CD4-positive, alpha-beta T cell treated with Interleukin-4 for 1 hour (primary cell): ENCODE measurements around the gene DCHS1.

Source experiments
- DNase-seq, 2 donors: peaks; one replicate each; pipeline ENCODE4 v3.0.0-alpha.2; 2020 to 2022

The DCHS1 gene

GRCh38 chr11:6586434-6587359, 68.9 kb downstream of the DCHS1 start:
- no peak for DNase-seq

GRCh38 chr11:6584528-6584927, 71.1 kb downstream of the DCHS1 start:
- no peak for DNase-seq

DNA sequence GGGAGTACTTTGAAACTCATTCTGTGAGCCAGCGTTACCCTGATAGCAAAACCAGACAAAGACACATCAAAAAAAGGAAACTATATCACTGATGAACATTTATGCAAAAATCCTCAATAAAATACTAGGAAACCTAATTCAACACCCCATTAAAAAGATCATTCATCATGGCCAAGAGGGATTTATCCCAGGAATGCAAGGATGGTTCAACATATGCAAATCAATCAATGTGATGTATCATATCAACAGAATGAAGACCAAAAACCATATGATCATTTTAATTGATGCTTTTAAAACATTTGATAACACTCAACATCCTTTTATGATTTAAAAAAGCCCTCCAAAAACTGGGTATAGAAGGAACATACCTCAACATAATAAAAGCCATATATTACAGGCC, 72.0 kb downstream of the DCHS1 start:
- no peak for DNase-seq

DNA sequence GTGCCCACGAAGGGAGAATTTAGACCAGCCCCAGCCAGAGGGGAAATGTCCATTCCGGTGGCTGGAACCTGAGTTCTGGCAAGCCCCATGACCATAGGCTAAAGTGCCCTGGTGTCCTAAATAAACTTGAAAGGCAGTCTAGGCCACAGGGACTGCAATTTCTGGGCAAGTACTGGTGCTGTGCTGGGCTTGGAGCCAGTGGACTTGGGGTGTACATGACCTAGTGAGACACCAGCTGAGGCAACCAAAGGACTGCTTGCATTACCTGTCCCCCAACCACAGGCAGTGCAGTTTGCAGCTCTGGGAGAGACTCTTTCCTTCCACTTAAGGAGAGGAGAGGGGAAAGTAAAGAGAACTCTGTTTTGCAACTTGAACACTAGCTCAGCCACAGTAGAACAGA, 75.9 kb downstream of the DCHS1 start:
- DNase-seq: no peak

DNA sequence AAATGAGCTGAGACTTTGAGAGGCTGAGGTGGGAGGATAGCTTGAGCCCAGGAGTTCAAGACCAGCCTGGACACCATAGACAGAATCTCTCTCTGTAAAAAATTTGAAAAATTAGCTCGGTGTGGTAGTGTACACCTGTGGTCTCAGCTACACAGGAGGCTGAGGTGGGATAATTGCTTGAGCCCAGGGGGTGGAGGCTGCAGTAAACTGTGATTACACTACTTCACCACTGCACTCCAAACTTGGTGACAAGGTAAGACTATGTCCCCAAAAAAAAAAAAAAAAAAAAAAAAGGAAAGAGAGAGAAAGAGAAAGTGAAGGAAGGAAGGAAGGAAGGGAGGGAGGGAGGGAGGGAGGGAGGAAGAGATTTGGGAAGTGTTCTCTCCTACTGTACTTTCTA, 77.5 kb downstream of the DCHS1 start:
- no peak for DNase-seq

DNA sequence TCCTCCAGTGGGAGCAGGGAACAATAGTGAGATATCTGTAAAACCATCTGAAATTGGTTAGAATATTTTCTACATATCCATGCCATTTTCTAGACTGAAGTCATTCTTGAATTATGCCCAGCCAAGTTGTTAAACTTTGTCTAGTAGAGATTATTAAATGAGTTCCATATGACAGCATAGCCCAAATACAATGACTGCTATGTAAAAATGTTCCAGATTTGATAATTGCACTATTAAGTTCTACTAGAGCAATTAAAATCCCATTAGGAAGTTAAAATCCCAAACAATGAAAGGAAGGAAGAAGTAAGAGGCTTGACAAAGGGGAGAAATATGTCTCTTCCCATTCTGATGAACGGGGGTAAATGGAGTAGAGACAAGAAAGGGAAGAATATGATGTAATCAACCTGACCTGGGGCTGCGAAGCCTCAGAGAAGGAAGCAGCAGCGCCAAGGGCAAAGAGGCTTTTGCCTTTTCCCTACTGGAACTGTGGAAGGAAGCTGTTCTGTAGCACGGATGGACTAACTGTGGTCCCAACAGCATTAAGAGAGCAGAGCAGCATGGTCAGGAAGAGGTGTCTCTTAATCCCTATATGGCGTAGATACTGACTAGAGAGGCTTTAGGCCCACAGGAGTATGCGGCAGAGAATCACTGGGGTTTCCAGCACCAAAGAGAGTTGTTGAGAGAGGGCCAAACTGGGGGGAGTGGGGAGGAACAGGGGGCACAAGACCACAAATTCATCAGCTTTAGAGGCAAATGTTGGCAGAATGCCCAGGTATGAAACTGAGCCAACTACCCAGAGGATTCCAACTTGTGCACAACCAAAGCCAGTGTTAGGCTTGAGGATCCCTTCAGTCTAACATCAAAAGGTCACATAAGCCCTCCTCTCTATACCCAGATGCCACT, 78.9 kb downstream of the DCHS1 start:
- DNase-seq: no peak

DNA sequence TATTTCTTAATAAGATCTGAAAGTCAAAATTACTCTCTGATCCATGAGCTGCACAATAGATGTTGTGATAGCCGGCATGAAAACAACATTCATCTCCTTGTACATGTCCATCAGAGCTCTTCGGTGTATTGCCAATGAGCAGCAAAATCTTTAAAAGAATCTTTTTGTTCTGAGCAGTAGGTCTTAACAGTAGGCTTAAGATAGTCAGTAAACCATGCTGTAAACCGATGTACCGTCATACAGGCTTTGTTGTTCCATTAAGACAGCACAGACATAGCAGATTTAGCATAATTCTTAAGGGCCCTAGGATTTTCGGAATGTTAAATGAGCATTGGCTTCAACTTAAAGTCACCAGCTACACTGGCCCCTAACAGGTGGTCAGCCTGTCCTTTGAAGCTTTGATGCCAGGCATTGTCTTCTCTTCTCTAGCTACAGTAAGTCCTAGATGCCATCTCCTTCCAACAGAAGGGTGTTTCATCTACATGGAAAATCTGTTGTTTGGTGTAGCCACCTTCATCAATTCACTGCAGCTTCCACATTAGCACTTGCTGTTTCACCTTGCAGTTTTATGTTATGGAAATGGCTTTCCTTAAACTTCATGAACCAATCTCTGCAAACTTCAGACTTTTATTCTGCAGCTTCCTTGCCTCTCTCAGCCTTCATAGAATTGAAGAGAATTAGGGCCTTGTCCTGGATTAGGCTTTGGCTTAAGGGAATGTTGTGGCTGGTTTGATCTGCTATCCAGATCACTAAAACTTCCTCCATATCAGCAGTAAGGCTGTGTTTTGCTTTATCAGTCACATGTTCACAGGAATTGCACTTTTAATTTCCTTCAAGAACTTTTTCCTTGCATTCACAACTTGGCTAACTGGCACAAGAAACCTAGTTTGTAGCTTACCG, 80.5 kb downstream of the DCHS1 start:
- DNase-seq: no peak

DNA sequence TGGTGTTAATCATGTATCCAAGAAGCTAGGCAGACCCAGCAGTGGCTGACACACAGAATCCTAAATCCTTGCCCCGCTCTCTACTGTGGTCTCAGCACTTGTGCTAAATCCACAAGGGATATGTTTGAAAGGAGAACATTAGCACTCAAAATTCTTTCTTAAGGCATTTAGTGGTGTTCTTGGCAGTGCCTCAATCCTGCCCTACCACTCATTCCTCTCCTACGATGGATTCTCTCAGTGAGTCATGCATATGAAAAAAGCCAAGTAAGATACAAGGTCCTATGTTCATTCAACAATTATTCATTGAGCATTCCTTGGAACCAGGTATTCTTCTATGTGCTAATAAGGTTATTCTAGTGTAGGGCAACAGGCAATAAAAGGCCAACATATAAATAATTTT, 83.4 kb downstream of the DCHS1 start:
- DNase-seq: no peak

DNA sequence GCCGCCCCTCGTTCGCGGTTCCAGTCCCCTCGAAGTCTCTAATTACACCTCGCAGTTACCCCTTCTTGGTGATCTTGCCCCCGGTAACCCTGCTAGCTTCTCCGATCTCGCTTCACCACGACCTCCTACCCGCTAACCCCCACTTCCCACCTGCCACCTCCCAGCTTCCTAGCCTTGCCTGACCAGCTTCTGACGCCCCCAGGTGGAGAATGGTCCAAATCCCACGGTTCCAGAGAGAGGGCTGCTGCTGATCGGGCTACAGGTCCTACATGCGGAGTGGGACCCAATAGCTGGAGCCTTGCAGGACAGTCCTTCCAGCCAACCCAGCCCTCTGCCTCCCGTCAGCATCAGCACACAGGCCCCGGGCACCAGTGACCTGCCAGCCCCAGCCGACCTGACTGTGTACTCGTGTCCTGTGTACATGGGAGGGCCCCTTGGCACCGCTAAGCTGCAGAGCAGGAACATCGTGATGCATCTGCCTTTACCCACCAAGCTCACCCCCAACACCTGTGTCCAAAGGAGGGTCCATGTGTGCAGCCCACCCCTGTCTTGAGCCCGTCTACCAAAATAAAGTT, 84.1 kb downstream of the DCHS1 start:
- DNase-seq: no peak
